GM18499 (cell line): Measurements from ENCODE around the gene TSPEAR.

Experiments used
- ATAC-seq: cut with Tn5 transposase; IDR thresholded peaks from one replicate; pipeline ENCODE4 v1.9.1; 2021; ENCODE audit warnings: moderate number of reproducible peaks; ENCODE audit not compliant: insufficient read depth, unreplicated experiment

TSPEAR gene

DNA sequence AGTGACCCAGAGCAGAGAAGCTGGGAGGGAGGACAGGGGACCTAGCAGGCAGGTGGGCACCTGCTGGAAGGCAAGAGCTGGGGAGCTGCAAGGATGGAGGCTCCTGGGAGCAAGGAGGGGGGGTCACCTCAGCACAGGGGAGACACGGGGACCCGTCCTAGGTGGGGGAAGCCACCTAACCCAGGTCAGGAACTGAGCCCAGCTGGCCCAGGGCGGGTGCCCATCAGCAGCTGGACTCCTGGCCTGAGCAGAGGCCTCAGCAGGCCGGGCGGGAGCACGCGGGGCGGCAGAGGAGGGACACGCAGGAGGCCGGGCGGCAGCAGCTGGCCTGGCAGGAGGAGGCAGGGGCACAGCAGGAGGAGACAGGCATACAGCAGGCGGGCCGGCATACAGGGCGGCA is 172.3 kb downstream of the TSPEAR start:
- no peak for ATAC-seq

DNA sequence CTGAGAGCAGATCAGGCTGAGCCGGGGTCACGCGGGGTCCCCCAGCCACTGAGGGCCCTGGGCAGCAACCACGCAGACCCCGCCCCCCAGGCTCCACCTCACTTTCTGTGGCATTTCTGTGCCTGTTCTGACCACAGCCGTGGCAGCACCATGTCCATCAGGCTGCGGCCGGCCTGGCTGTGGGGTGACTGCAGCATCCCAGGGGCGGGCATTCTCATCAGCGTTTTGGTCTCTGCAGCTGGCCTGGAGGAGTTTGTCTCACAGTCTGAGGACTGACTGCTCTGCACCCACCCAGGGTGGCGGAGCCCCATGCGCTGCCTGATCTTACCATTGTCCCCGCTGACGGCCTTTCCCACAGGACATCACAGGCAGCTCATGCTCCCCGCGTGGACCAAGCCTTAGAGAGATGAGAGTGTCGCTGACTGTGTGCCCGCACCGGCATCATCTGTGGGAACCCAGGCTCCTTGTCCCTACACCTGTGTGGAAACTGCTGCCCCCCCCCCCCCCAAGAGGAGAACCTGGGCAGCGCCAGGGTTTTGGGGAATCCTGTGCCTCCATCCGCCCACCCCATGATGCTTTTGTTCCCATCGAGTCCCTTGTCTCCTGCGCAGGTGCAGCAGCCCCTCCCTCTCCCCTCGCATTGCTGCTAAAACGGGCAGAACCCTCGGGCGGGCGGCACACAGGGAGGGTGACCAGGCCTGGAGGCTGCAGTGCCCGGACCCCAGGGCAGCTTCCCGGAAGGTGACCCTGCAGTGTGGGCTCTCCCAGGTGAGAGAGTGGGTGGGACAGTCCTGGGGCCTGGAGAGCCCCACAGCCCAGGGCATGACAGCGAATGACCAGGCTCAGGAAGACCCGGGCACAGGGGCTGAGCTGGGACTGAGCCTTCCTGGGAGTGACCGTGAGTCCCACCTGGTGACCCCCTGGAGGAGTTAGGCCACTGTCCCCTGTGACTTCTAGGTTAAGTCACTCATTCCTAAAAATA is 173.2 kb downstream of the TSPEAR start:
- no peak for ATAC-seq

DNA sequence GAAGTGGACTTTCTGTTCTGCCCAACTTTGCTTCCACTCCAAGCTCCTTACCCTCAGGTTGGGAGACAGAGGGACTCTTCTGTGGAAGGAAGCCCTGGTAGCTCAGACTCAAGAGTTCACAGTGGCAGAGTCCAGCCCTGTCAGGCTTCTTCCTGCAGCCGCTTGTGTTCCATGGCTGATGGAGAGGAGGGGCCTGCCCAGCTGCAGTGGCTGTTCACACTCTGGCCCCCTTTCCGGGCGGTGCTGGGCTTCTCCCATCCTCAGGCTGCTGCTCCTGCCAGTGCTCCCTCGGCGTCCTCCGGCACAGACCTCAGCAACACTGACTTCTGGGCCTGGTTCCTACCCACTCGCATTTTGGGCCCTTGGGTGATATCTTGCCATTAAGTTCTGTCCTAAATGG is 175.4 kb downstream of the TSPEAR start:
- ATAC-seq = no peak

DNA sequence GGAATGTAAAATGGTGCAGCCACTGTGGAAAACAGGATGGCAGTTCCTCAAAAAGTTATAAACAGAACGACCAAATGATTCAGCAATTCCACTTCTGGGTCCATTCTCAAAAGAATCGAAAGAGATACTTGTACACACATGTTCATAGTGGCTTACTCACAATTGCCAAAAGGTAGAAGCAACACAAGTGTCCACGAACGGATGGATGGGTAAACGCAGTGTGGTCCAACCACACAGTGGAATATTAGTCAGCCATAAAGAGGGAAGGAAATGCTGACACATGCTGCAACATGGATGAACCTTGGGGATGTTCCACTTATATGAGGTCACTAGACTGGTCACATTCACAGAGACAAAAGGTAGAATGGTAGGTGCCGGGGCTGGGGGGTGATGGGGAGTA is 176.7 kb downstream of the TSPEAR start:
- no peak for ATAC-seq

DNA sequence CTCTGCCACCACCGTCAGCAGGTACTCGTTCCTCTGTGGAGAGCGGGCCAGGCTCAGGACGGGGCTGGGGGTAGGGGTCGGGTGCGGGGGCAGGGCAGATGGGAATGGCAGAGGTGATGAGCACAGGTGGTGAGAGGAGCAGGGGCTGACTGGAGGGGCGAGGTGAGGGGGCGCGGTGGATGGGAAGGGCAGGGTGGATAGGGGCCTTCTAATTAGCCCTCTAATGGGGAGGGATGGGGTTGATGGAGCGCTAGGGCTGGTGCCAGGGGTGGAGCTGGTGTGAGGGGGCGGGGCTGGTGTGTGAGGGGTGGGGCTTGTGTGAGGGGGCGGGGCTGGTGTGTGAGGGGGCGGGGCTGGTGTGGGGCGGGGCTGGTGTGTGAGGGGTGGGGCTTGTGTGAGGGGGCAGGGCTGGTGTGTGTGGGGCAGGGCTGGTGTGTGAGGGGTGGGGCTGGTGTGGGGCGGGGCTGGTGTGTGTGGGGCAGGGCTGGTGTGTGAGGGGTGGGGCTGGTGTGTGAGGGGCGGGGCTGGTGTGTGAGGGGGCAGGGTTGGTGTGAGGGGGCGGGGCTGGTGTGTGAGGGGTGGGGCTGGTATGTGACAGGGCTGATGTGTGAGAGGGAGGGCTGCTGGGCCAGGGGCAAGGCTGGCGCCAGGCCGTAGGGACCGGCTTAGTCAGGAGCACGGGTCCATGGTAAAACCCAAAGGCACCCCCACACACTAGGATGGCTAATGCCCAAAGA is 177.3 kb downstream of the TSPEAR start:
- ATAC-seq = no peak

DNA sequence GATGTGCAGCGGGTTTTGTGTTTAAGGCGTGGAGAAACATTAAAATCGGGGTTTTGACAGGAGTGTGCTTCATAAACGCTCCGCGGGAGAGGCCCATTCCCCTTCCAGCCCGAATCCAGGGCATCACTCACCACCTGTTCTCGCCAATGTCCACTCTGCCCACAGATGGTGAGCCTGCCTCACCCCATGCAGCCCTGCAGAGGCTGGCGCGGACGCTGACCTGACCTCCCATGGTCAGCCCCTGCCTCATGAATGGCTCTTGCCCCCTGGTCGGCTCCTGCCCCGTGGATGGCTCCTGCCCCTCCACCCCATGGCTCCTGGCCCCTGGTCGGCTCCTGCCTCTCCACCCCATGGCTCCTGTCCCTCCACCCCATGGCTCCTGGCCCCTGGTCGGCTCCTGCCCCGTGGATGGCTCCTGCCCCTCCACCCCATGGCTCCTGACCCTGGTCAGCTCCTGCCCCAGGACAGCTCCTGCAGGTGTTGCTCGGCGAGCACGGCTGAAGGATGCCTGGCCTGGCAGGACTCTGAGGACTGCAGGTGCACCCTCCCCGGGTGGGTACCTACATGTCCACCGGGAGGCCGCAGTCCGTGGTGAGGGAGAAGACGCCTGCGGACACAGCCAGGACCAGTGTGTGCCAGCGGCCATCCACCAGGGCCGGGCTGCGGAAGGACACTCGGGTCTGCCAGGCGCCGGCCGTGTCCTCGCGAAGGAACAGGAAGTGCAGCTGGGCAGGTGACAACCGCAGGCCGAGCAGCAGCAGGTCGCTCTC is 178.1 kb downstream of the TSPEAR start:
- ATAC-seq = no peak

DNA sequence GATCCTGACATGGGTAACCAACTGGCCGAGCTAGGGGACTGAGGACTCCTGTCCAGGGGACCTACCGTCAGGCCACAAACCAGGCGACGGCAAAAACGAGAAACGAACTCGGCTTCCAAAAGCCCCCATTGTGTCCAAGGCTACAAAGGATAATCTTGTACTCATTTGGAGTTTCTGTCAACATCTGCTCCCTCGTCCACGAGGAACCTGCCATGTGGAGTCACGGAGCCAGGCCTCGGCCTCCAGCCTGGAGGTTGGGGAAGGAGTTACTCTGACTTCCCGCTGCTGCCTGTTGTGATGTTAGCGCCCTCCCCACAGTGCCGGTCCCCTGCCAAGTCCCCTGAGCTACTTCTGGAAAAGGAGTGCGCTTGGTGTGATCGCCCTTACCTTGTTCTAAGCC is 178.7 kb downstream of the TSPEAR start:
- no peak for ATAC-seq

DNA sequence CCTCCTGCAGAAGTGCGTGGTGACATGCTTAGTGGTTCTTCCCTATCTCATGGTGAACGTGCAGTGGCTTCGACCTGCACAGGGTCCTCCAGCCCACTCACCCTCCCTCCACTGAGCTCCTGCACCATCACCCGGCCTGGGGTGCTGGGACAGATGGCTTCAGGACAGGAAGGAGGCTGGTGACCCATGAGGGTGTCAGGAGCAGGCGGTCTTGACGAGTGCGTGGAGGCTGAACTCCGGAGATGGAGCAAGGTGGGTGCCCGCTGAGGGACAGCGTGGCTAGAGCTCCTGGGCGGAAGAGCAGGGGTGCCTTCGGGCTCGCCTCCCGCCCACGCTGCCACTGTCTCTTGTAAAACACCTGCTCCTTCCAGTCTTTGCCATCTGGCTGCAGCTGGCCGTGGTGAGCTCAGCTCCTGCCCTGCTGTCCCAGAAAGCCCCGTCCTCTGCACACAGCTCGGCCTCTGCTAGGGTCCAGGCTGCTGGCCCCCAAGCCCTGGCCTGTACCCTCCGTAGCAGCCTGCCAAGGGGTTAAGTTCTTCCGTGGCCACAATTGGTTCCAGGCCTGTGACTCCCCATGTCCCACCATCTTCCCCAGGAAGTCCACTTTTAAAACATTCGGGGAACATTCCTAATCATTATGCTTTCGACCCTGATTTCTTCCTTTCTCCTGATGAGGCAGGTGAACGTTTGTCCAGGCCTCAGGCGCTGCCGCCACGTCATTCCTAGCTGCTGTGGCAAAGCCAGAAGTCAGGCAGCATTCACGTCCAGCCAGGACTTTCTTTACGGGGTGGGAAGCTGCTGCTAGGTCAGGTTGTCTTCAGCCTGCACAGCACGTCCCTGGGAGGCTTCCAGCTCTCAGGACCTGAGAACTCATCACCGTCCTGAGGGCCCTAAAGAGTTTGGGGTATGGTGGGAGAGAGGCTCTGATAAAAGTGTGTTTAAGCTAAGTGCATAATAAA is 179.5 kb downstream of the TSPEAR start:
- ATAC-seq = no peak

DNA sequence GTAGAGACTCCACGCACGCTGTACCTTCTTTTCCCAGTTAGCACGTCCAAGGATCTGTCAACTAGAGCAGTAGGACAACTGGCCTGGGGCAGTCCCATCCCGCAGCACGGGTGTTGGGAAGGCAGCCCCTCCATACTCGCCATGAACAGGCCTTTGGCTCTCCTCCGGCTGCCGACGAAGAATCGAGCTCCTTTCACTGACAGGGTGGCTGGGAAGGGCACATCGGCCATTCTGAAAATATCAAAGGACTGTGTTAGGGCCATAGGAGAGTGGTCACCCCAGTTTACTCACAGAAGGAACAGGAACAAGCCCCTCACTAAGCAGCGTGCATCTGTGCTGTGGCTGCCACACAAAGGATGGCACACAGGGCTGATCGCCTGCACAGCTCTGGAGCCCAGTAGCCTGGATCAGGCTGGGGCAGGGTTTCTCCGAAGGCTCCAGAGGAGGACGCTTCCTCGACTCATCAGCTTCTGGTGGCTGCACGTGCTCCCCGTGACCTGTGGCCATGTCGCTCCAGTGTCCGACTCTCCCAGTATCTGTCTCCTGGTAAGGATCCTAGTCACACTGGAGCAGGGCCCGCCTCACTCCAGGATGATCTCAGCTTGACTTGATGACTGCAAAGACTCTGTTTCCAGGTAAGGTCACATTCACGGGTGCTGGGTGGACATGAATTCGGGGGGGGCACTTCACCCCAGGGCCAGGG is 180.3 kb downstream of the TSPEAR start:
- ATAC-seq = no peak

DNA sequence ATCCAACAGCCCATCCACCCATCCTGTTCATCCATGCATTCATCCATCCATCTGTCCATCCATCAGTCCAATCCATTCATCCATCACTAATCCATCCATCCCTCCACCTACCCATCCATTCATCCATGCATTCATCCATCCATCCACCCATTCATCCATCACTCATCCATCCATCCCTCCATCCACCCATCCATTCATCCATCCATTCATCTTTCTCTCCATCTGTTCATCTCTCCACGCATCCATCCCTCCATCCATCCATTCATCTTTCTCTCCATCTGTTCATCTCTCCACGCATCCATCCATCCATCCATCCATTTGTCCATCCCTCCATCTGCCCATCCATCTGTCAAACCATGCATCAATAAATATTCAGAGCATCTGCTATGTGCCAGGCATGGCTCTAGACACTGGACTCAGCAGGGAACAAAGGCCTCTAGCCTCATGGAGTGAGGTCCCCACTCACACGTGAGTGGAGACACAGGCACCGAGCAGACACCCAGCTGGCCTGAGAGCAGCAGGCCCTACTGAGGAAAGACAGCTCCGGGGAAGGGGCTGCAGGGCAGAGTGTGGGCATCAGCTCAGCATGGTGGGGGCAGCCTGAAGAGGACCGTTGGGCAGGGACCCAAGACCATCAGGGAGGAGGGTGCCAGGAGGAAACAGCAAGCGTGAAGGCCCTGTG is 181.0 kb downstream of the TSPEAR start:
- ATAC-seq = no peak

DNA sequence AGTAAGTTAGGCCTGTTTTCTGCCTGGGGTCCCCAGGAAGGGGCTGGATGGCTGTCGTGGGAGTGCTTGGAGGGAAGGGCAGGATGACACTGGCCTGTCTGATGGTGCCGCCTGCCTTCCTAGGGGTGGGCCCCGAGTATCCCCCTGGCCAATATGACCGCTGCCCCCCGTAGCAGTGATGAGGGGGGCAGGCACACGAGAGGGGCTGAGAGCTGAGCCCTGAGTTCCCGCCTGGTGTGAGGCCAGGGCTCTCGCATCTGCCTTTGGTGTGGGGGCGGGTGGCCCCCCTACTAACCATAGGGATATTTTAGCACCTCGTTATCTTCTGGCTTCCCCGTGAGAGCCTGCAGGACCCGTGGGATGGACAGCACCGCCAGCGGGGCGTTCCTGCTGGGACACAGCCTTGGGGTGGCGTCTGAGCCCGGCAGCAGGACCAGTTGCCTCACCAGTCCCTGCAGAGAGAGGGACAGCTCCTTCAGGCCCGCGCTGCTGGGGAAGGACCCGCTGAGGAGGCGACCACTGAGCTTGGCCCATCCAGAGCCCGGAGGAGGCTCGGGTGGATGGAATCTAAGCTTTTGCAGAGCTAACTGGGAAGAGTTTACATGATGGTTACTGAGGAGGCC is 181.8 kb downstream of the TSPEAR start:
- ATAC-seq = no peak

DNA sequence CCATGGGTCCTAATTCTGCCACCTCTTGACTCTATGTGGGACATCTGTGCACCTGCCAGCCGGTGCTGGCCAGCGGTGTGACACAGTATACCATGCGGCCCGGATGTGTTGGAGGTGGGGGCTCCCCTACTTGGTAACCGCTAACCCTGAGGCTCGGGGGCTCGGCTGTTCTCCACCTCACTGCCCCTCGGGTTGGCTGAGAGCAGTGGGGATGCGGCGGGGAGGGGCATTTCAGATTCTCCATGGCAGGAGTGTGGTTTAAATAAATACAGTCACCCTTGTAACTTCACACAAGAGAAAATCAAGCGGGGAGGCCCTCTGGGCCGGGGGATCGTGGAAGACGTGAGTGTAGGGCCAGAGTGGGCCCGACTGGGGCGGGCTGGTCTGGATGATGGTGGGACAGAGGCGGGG is 182.4 kb downstream of the TSPEAR start:
- no peak for ATAC-seq

DNA sequence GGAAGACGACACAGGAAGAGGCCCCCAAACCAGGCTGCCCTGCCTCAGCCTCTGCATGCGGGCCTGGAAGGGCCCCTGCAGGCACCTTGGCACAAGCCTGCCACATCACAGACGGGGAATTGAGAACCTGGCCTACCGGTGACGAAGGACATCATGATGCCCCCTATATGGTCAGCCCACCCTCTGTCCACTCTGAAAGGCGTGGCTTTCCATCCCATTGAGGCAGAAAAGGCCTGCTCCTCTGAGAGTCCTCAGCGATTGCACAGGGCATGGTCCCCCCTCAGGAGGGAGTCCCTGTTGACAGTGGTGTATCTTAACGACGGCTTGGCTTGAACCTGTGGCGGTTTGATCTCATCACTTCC is 182.8 kb downstream of the TSPEAR start:
- no peak for ATAC-seq

DNA sequence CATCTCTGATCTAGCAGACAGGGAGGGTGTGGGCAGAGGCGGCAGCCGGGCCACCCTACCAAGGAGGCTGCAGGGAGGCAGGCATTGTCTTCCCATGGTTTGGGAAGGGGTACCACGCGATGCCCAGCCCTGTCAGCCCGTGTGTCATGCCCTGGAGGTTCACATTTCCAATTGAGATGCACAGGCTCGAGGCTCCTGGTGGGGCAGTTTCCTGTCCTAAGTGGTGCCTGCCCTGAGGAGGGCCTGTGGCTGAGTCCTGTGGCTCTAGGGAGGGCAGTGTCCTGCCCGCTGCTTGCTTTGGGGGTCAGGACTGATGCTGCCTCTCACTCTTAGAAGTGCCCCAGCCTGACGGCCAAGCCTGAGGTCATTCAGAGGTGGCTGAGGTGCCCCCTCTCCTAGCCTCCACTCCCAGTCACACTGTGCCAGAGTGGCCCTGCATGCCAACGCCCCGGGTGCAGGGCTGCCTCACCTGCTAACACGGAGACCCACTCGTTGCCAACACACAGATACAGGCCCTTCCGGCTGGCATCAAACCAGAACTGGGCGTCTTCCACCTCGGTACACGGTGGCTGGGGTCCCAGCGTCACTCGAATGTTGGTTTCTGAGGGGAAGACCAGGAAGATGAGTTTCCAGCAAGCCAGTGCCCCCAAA is 183.3 kb downstream of the TSPEAR start:
- ATAC-seq = no peak

DNA sequence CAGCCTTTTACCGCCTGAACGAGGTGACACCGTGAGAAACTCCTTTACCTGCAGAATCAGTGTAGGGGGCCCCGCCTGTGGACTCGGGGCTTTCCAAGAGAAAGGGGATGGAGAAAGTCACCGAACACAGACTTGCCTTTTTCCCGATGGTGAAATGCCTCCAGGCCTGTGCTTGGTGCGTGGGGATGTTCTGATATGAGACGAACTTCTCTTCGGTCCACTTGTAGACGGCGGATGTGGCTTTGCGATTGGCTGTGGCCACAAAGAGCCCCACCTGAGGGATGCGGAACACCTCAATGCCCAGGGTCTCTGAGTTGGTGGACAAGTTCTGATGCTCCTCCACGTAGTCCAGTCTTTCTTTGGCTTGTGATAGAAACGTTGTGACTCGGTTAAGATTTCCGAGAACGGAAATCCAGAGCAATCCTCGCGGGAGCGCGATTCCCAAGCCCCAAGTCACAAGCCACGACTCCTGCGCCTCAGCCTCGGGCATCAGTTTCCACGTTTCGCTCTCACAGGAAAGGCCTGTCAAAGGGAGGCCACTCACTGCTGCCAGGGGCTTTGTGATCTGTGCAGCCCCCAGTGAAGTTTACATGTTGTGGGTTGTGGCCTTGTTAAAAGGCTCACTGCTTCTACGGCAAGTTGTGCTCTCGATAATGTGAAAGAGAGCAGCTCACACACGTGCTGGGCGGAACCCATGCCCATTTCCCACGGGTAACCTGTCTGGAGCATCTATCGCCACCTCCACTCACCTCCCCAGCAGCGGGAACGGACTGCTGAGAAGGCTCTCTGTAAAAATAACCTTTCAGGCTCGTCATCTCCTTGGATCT is 184.0 kb downstream of the TSPEAR start:
- no peak for ATAC-seq

DNA sequence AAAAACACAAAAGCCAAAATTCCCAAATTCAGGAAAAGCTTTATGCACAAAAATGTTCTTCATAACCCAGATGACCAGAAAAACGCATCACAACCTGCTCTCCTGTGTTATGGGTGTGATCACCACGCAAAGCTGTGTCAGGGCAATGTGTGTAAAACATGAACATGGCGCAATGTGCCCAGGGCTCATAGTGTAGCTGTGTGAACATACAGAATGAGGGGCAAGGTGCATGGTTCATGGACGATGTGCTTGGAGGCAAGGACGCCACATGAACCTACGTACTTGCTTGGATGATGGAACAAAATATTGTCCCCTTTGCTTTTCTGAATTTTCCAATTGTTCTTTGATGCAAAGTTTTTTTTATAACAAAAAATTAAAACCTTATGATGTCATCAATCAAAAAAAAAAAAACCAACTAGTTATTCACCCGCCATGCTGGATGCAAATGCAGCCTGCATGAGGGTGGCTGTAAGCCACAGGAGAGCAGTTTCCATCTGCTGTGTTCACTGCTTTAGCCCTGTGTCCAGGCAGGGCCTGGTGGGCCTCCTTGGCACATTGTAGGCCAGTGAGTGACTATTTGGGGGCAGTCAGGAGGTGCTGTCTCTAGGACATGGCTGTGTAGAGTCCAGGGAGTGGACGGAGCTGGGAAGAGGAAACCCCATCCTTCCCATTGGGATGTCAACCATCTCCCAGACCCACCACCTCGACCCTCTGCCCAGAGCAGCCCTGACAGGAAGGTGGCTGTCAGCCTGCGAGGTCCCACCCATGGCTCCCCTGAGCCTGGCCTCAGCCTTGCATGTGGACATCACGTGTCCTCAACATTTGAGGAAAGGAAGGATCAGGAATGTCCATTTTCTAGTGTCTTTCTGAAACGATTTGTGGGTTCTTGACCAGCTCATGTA is 185.0 kb downstream of the TSPEAR start:
- ATAC-seq = no peak
